ENCODE measurements around the gene FSTL4.

Gene FSTL4

DNA sequence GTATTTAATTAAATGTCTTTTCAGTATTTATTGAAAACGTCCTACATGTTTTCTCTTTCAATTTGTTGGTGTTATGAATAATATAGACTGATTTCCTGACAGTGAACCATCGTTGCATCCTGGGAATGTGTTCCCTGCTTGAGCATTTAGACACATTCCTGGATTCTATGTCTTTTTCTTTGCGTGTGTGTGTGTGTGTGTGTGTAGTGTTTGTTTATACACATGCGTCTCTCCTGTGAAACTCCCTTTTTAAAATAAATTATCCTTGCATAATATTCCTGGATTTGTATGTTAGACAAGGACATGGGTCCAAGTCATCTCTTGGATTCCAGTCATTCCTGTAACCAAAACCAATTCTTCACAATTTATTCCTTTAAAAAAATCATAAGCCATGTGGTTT, 407.1 kb downstream of the FSTL4 start:
- TF ChIP-seq CTCF (IDR thresholded peaks at IDR 0.05; ENCODE audit: low read length, missing control alignments), result no peak
- no peak for DNase-seq (ENCODE audit: low read depth)
- no peak overlapping the region for H3K4me3 ChIP-seq (replicated peaks; ENCODE audit: low read depth, low read length)

- no peak for TF ChIP-seq CTCF (IDR thresholded peaks at IDR 0.05; ENCODE audit: low read length, missing control alignments)
- DNase-seq (ENCODE audit: low read depth), result no peak
These were observed 408.7 kb downstream of the FSTL4 start for GRCh38 chr5:133203317-133204305.

GRCh38 chr5:133202066-133202665, 410.2 kb downstream of the FSTL4 start:
- H3K4me3 ChIP-seq (replicated peaks; ENCODE audit: low read depth, low read length), result no peak overlapping the region
- DNase-seq (ENCODE audit: low read depth), result no peak
- no peak for TF ChIP-seq CTCF (IDR thresholded peaks at IDR 0.05; ENCODE audit: low read length, missing control alignments)

More at GRCh38 chr5:133203317-133204305, 408.7 kb downstream of the FSTL4 start:
- H3K4me3 ChIP-seq (replicated peaks; ENCODE audit: low read depth, low read length), result no peak overlapping the region

GRCh38 chr5:133201310-133201709, 411.0 kb downstream of the FSTL4 start:
- no peak overlapping the region for H3K4me3 ChIP-seq (replicated peaks; ENCODE audit: low read depth, low read length)
- DNase-seq (ENCODE audit: low read depth), result no peak
- no peak for TF ChIP-seq CTCF (IDR thresholded peaks at IDR 0.05; ENCODE audit: low read length, missing control alignments)

- DNase-seq (ENCODE audit: low read depth), result no peak
- no peak overlapping the region for H3K4me3 ChIP-seq (replicated peaks; ENCODE audit: low read depth, low read length)
- TF ChIP-seq CTCF (IDR thresholded peaks at IDR 0.05; ENCODE audit: low read length, missing control alignments), result no peak
These were observed 412.1 kb downstream of the FSTL4 start for GRCh38 chr5:133200256-133200655.

DNA sequence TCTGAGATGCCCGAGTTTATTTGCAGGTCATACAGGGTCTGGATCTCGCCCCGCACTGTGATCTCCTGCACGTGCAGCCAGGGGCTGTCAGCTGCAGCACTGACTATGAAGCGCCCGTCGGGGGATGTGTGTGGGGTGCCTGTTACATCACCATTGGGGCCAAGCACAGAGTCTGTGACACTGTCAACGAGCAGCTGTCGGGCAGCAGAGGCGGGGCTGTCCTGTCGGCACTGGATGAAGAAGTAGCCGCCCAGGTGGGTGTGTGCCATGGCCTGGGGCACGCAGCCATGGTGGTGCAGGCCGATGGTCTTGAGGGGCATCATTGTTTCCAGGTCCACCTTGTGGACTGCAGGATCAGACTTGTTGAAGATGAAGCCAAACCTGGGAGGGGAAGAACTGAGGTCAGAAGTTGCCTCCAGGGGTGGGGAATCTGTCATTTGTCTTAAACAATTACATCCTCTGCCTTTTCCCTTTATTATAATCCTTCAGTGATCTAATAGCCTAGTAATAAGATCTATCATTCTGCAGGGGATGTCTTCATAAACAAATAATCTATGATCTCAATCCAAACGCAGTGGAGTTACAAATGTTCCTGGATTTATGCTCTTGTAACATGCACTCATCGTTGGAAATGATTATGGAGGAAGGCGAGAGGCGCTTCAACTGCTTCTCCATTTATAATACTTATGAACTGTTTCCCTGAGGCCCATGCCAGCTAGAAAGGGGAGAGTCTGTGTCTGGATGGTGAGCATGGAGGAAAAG, 412.7 kb downstream of the FSTL4 start:
- H3K4me3 ChIP-seq (replicated peaks; ENCODE audit: low read depth, low read length), result no peak overlapping the region
- TF ChIP-seq CTCF (IDR thresholded peaks at IDR 0.05; ENCODE audit: low read length, missing control alignments), result no peak
- DNase-seq (ENCODE audit: low read depth), result no peak
